HFFc6 (cell line): ENCODE results near the gene DISC1. TPM values are rescaled to one million over a fixed set of nuclear protein-coding genes. Genes with fewer than 3 reads are reported as not detected.

Source experiments
- DNase-seq: peaks from one replicate; pipeline ENCODE4 v3.0.0-alpha.2; 2018
- H3K27ac Mint-ChIP-seq: 2 replicates; pipeline ENCODE4 v1.8.0; 2020; ENCODE audit warnings: mild to moderate bottlenecking, mixed read lengths
- H3K27me3 Mint-ChIP-seq: 2 replicates; pipeline ENCODE4 v1.8.0; 2021; ENCODE audit warnings: mild to moderate bottlenecking, moderate library complexity, mixed read lengths; ENCODE audit not compliant: insufficient read depth
- H3K36me3 Mint-ChIP-seq: 2 replicates; pipeline ENCODE4 v1.8.0; 2021; ENCODE audit warnings: low read depth, mixed read lengths
- H3K4me1 Mint-ChIP-seq: 2 replicates; pipeline ENCODE4 v1.8.0; 2020; ENCODE audit warnings: low read depth, mixed read lengths
- H3K4me3 Mint-ChIP-seq: 2 replicates; pipeline ENCODE4 v1.8.0; 2020; ENCODE audit warnings: mild to moderate bottlenecking, moderate library complexity, mixed read lengths
- H3K9me3 Mint-ChIP-seq: 2 replicates; pipeline ENCODE4 v1.8.0; 2020; ENCODE audit warnings: mild to moderate bottlenecking, mixed read lengths
- total RNA-seq, 6 experiments: library from RNA; stranded (reverse); fragmentation: NEBNext Ultra II Directional; extraction: Animal tissue kit (Norgen Biotek cat#: 25700); gene quantifications; 2 replicates in 1 of 6; 3 replicates in 5 of 6; pipeline ENCODE4 v1.2.3, GENCODE V29; 2021
- TF ChIP-seq, protein P1 (sequence below): fragments of 200-600 bp; sonication (generic); IDR thresholded peaks from 2 replicates; pipeline ENCODE4 v1.5.0; 2021; ENCODE audit warnings: antibody characterized with exemption, mild to moderate bottlenecking

The DISC1 gene
- total RNA-seq, 6 experiments from 2014 or later = 1.3 to 4.3 (median 1.9) TPM

- H3K27ac Mint-ChIP-seq = no peak overlapping the region
- no peaks in the 10 kb centered on the region; the same call in 1 of the 2 replicates for H3K27me3 Mint-ChIP-seq
- DNase-seq = no peak
- no peak overlapping the region for H3K4me3 Mint-ChIP-seq
- peaks cover 29% of the 10 kb centered on the region for H3K4me1 Mint-ChIP-seq
- no peaks in the 10 kb centered on the region for H3K36me3 Mint-ChIP-seq
- TF ChIP-seq, protein P1, sequence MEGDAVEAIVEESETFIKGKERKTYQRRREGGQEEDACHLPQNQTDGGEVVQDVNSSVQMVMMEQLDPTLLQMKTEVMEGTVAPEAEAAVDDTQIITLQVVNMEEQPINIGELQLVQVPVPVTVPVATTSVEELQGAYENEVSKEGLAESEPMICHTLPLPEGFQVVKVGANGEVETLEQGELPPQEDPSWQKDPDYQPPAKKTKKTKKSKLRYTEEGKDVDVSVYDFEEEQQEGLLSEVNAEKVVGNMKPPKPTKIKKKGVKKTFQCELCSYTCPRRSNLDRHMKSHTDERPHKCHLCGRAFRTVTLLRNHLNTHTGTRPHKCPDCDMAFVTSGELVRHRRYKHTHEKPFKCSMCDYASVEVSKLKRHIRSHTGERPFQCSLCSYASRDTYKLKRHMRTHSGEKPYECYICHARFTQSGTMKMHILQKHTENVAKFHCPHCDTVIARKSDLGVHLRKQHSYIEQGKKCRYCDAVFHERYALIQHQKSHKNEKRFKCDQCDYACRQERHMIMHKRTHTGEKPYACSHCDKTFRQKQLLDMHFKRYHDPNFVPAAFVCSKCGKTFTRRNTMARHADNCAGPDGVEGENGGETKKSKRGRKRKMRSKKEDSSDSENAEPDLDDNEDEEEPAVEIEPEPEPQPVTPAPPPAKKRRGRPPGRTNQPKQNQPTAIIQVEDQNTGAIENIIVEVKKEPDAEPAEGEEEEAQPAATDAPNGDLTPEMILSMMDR = no peak
- H3K9me3 Mint-ChIP-seq = peaks cover 8% of the 10 kb centered on the region
Measured at GRCh38 chr1:231681006-231681405, 54.4 kb downstream of the DISC1 start.

DNA sequence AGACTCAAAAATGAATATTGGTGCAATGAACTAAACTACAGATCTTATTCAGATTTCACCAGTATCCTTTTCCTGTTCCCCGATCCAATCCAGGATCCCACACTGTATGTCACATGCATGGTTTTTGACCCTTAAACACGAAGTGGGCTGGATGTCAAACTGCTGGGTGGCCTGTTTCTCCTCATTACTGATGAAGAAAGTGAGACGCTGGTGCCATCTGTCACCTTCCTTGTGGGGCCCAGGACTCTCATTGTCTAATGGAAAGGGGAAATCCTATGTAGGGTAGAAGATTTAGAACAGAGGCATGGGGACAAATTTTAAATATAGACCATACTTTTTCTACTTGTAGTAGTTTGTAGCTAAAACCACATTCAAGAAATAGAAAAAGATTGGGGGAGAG, 56.2 kb downstream of the DISC1 start:
- Mint-ChIP-seq H3K4me1 (peaks cover 28% of the 10 kb centered on the region), H3K27ac (no peak overlapping the region), H3K9me3 (peaks cover 20% of the 10 kb centered on the region), H3K4me3 (no peak overlapping the region), H3K27me3 (no peaks in the 10 kb centered on the region; the same call in 1 of the 2 replicates), H3K36me3 (peaks cover 7% of the 10 kb centered on the region)
- TF ChIP-seq, protein P1 = no peak
- no peak for DNase-seq

GRCh38 chr1:231683439-231684165, 57.0 kb downstream of the DISC1 start:
- H3K27me3 Mint-ChIP-seq = no peaks in the 10 kb centered on the region; the same call in 1 of the 2 replicates
- H3K27ac Mint-ChIP-seq = no peak overlapping the region
- peaks cover 23% of the 10 kb centered on the region for H3K4me1 Mint-ChIP-seq
- TF ChIP-seq, protein P1 = no peak
- H3K36me3 Mint-ChIP-seq = peaks cover 7% of the 10 kb centered on the region
- no peak overlapping the region for H3K4me3 Mint-ChIP-seq
- peaks cover 20% of the 10 kb centered on the region for H3K9me3 Mint-ChIP-seq
- DNase-seq = no peak

GRCh38 chr1:231684356-231685244, 58.0 kb downstream of the DISC1 start:
- no peak overlapping the region; the same call in 1 of the 2 replicates for H3K4me3 Mint-ChIP-seq
- H3K27me3 Mint-ChIP-seq = no peaks in the 10 kb centered on the region; the same call in 1 of the 2 replicates
- TF ChIP-seq, protein P1 = no peak
- no peak overlapping the region; the same call in 1 of the 2 replicates for H3K27ac Mint-ChIP-seq
- peaks cover 16% of the 10 kb centered on the region for H3K4me1 Mint-ChIP-seq
- DNase-seq = no peak
- H3K9me3 Mint-ChIP-seq = peaks cover 20% of the 10 kb centered on the region
- H3K36me3 Mint-ChIP-seq = peaks cover 7% of the 10 kb centered on the region

DNA sequence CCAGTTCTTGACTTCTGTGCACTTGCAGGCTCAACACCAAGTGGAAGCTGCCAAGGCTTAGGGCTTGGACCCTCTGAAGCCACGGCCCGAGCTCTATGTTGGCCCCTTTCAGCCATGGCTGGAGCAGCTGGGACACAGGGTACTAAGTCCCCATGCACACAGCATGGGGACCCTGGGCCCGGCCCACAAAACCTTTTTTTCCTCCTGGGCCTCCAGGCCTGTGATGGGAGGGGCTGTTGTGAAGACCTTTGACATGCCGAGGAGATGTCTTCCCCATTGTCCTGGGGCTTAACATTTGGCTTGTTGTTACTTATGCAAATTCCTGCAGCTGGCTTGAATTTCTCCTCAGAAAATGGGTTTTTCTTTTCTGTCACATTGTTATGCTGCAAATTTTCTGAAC, 59.8 kb downstream of the DISC1 start:
- DNase-seq = no peak
- TF ChIP-seq, protein P1 = no peak
- Mint-ChIP-seq H3K36me3 (peaks cover 7% of the 10 kb centered on the region), H3K4me1 (peaks cover 24% of the 10 kb centered on the region), H3K27ac (no peak overlapping the region), H3K9me3 (peaks cover 20% of the 10 kb centered on the region), H3K4me3 (no peak overlapping the region), H3K27me3 (no peaks in the 10 kb centered on the region; the same call in 1 of the 2 replicates)
